Subcutaneous abdominal adipose tissue (tissue), 5 donors: ENCODE measurements around the gene RPH3AL.
"Not testable (repeated sequence)": the region's sequence is repeated elsewhere in the genome, so short reads cannot be mapped to it uniquely, and the experiment has no call there.

Experiments
- H3K27ac ChIP-seq: one replicate; pipeline ENCODE4 v1.7.0; 2013; ENCODE audit warnings: low read depth, mild to moderate bottlenecking, inconsistent platforms, low read length, moderate library complexity
- H3K27me3 ChIP-seq, 5 donors: one replicate each; pipeline ENCODE4 v1.7.0; 2013; ENCODE audit warnings: low read length in 5 of 5, inconsistent platforms in 1 of 5; ENCODE audit not compliant: control insufficient read depth in 5 of 5, insufficient read depth in 4 of 5
- H3K36me3 ChIP-seq, 5 donors: one replicate each; pipeline ENCODE4 v1.7.0; 2013; ENCODE audit warnings: low read length in 5 of 5; ENCODE audit not compliant: control insufficient read depth in 5 of 5, insufficient read depth in 5 of 5
- H3K4me1 ChIP-seq, 5 donors: one replicate each; pipeline ENCODE4 v1.7.0; 2013; ENCODE audit warnings: low read length in 5 of 5, mild to moderate bottlenecking in 3 of 5, moderate library complexity in 1 of 5; ENCODE audit not compliant: control insufficient read depth in 5 of 5, insufficient read depth in 5 of 5
- H3K4me3 ChIP-seq, 5 donors: one replicate each; pipeline ENCODE4 v1.7.0; 2013; ENCODE audit warnings: low read length in 5 of 5, low read depth in 1 of 5
- H3K9ac ChIP-seq, 5 donors: one replicate each; pipeline ENCODE4 v1.7.0; 2013; ENCODE audit warnings: low read length in 5 of 5, mild to moderate bottlenecking in 4 of 5, moderate library complexity in 3 of 5
- H3K9me3 ChIP-seq, 5 donors: one replicate each; pipeline ENCODE4 v1.7.0; 2013; ENCODE audit warnings: low read length in 5 of 5; ENCODE audit not compliant: control insufficient read depth in 5 of 5
- donor health status: healthy.
- donor health status: healthy.
- donor health status: healthy.
- donor health status: healthy.
- donor health status: healthy.

Gene RPH3AL

DNA sequence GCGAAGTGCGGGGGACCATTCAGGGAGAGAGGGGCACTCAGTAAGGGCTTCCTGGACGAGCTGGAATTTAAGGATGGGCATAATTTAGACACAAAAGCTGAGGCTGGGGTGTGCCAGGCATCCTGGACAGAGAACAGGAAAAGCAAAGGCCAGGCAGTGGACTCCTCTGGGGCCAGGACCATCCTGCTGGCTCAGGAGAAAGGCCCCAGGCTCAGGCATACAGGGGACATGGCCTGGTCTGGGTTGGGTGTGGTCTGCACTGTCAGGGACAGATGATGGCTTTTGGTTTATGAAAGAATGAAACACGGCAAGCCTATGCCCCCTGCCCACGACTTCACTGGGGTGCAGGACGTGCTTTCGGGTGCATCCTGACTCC, 122.2 kb downstream of the RPH3AL start:
- no peak overlapping the region for H3K9ac ChIP-seq
- H3K4me1 ChIP-seq: peaks cover 0 to 50% (median 11%) of the 10 kb centered on the region in 5 donors
- H3K27ac ChIP-seq: no peak overlapping the region
- no peak overlapping the region for H3K4me3 ChIP-seq
- peaks cover 0 to 8% (median 0%) of the 10 kb centered on the region in 5 donors for H3K36me3 ChIP-seq
- H3K9me3 ChIP-seq: no peaks in the 10 kb centered on the region
- no peaks in the 10 kb centered on the region for H3K27me3 ChIP-seq

GRCh38 chr17:229709-230394, 122.8 kb downstream of the RPH3AL start:
- Histone ChIP-seq H3K36me3 (peaks cover 0 to 8% (median 0%) of the 10 kb centered on the region in 5 donors), H3K4me3 (no peak overlapping the region), H3K27ac (no peak overlapping the region), H3K9me3 (no peaks in the 10 kb centered on the region), H3K9ac (peak overlapping the region in 1 of 5 donors; percentile 37), H3K4me1 (peaks cover 0 to 47% (median 10%) of the 10 kb centered on the region in 5 donors), H3K27me3 (no peaks in the 10 kb centered on the region)

GRCh38 chr17:228951-229708, 123.5 kb downstream of the RPH3AL start:
- H3K4me1 ChIP-seq: peaks cover 0 to 45% (median 5%) of the 10 kb centered on the region in 5 donors
- H3K27ac ChIP-seq: no peak overlapping the region
- peaks cover 0 to 8% (median 0%) of the 10 kb centered on the region in 5 donors for H3K36me3 ChIP-seq
- H3K9me3 ChIP-seq: no peaks in the 10 kb centered on the region
- no peak overlapping the region for H3K4me3 ChIP-seq
- no peaks in the 10 kb centered on the region for H3K27me3 ChIP-seq
- H3K9ac ChIP-seq: peak overlapping the region in 1 of 5 donors; percentile 32

- no peaks in the 10 kb centered on the region for H3K9me3 ChIP-seq
- H3K27ac ChIP-seq: no peak overlapping the region
- no peak overlapping the region for H3K4me3 ChIP-seq
- H3K36me3 ChIP-seq: peaks cover 0 to 8% (median 0%) of the 10 kb centered on the region in 5 donors
- H3K27me3 ChIP-seq: no peaks in the 10 kb centered on the region
- H3K4me1 ChIP-seq: peaks cover 0 to 41% (median 5%) of the 10 kb centered on the region in 5 donors
- H3K9ac ChIP-seq: no peak overlapping the region
These were observed 124.5 kb downstream of the RPH3AL start for GRCh38 chr17:227946-228615.

GRCh38 chr17:227078-227945, 125.3 kb downstream of the RPH3AL start:
- no peaks in the 10 kb centered on the region for H3K27me3 ChIP-seq
- peaks cover 0 to 8% (median 0%) of the 10 kb centered on the region in 5 donors for H3K36me3 ChIP-seq
- H3K4me3 ChIP-seq: no peak overlapping the region
- H3K4me1 ChIP-seq: peaks cover 0 to 37% (median 5%) of the 10 kb centered on the region in 5 donors
- no peaks in the 10 kb centered on the region for H3K9me3 ChIP-seq
- H3K27ac ChIP-seq: no peak overlapping the region
- H3K9ac ChIP-seq: no peak overlapping the region

DNA sequence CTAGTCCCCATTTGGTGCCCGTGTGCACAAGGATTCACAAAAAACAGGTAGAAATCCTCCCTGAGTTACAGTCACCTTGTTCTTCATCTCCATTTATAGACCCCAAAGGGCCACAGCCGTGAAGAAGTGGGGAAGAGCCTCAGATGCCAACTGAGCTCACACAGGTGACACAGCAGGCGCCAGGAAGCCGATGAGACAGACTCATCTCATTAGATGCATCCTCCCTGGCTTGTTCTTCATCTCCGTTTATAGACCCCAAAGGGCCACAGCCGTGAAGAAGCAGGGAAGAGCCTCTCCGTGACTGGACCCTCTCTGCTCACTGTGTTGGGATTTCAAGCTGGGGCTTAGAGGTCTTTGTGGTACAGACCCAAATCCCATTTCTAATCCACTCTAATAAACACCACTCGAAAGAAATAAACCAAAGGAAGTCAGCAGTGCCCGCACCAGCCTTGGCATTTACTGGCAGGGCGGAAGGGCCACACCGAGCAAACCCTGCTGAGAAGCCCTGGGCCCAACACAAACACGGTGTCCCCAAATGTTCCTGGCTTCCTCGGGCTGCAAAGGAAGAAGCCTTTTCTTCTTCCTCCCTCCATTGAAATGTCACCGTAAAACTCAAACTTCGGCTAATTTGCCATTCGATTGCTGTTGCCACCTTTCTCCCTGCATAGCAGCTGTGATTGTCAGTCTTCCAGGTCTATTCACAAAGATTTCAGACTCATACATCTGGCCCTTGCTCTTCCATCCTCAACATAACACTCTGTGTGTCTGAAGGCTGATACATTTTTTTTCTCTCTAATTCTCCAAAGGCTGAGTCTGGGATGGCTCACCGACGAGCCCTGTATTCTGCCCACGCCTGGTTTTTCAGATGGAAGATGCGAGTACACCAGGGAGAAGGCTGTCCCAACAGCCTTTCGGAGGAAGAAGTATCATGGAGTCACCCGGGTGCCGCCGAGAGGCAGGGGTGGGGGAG, 126.2 kb downstream of the RPH3AL start:
- H3K36me3 ChIP-seq: peaks cover 0 to 8% (median 0%) of the 10 kb centered on the region in 5 donors
- no peak overlapping the region for H3K4me3 ChIP-seq
- H3K27me3 ChIP-seq: no peaks in the 10 kb centered on the region
- H3K27ac ChIP-seq: no peak overlapping the region
- H3K4me1 ChIP-seq: peaks cover 0 to 29% (median 5%) of the 10 kb centered on the region in 5 donors
- no peaks in the 10 kb centered on the region for H3K9me3 ChIP-seq
- H3K9ac ChIP-seq: no peak overlapping the region

GRCh38 chr17:225551-225950, 127.1 kb downstream of the RPH3AL start:
- no peak overlapping the region for H3K9ac ChIP-seq
- H3K4me3 ChIP-seq: no peak overlapping the region
- peaks cover 0 to 25% (median 5%) of the 10 kb centered on the region in 5 donors for H3K4me1 ChIP-seq
- H3K27me3 ChIP-seq: no peaks in the 10 kb centered on the region
- no peaks in the 10 kb centered on the region for H3K9me3 ChIP-seq
- no peak overlapping the region for H3K27ac ChIP-seq
- peaks cover 0 to 8% (median 0%) of the 10 kb centered on the region in 5 donors for H3K36me3 ChIP-seq

DNA sequence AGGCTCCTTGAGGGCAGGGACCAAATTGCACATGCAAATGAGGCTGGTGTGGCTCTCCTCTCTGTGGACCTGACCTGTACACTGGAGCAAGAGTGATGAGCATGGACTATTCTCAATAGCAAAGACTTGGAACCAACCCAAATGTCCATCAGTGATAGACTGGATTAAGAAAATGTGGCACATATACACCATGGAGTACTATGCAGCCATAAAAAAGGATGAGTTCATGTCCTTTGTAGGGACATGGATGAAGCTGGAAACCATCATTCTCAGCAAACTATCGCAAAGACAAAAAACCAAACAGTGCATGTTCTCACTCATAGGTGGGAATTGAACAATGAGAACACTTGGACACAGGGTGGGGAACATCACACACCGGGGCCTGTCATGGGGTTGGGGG, 128.0 kb downstream of the RPH3AL start:
- H3K4me3 ChIP-seq, H3K36me3 ChIP-seq, H3K27me3 ChIP-seq, H3K9ac ChIP-seq, H3K9me3 ChIP-seq, H3K27ac ChIP-seq: not testable (repeated sequence)
- H3K4me1 ChIP-seq: peaks cover 0 to 17% (median 5%) of the 10 kb centered on the region in 5 donors
